GM12874 (cell line): ENCODE data around the gene NOTO.

Source experiments
- CTCF ChIP-seq: IDR thresholded peaks from 2 replicates; pipeline ENCODE4 v1.5.1; 2011; ENCODE audit warnings: low read depth, mild to moderate bottlenecking, control low read depth, low read length, moderate library complexity; ENCODE audit not compliant: insufficient read depth

NOTO gene

GRCh38 chr2:73174941-73175662 lies 27.3 kb upstream of the NOTO start:
- TF ChIP-seq CTCF: no peak

DNA sequence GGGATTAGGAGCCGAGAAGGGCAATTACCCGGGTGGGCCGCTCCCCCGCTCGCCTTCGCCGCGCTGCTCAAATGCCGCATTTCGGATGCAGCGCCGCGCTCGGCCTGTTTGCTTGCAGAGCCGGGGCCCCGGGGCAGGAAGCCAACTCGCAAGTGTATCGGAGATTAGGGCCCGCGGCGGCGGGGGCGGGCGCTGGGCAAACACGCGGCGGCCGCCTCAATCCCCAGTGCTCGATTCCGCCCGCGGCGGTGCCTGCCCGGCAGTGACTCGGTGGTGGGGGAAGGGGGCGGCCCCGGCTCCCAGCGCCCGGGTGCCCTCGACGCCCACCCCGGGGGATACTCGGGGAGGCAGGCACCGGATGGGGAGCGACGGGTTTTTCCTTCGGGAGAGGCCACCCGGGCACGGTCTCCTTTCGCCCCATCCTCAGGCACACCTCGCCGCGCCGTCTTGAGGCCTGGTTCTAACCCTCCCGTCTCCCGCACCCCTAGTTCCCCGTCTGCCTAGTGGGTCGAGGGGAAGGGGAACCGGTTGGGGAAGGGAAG lies 26.6 kb upstream of the NOTO start:
- no peak for TF ChIP-seq CTCF

DNA sequence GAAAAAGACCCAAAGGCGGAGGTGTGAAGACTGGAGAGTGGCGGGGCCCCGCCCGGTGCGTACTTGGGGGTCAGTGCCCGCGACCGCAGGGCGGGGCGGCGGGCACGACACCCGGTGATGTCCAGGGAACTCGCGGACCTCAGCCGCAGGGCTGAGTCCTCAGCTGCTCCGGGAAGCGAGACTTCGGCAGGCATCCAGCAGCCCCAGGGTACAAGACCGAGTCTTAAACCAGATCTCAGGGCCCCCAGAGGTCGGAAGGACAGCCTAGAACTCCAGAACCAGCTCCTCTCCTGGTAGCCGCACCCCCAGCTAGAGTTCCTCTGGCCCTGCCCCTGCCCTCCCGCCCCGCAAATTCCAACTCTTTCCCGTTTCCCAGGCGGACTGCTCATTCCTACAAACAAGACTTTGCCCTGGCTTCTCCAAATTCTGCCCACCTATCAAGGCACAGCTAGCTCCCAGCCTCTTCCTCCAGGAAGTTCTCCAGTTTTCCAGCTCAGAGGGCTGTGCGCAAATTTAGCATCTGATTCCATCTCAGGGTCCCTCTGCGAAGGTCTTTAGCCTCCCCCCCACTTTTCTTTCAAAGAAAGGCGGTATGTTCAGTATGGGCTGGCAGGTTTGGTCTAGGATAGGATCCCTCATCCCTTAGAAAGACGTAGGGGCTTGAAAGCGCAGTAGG lies 26.0 kb upstream of the NOTO start:
- no peak for TF ChIP-seq CTCF

DNA sequence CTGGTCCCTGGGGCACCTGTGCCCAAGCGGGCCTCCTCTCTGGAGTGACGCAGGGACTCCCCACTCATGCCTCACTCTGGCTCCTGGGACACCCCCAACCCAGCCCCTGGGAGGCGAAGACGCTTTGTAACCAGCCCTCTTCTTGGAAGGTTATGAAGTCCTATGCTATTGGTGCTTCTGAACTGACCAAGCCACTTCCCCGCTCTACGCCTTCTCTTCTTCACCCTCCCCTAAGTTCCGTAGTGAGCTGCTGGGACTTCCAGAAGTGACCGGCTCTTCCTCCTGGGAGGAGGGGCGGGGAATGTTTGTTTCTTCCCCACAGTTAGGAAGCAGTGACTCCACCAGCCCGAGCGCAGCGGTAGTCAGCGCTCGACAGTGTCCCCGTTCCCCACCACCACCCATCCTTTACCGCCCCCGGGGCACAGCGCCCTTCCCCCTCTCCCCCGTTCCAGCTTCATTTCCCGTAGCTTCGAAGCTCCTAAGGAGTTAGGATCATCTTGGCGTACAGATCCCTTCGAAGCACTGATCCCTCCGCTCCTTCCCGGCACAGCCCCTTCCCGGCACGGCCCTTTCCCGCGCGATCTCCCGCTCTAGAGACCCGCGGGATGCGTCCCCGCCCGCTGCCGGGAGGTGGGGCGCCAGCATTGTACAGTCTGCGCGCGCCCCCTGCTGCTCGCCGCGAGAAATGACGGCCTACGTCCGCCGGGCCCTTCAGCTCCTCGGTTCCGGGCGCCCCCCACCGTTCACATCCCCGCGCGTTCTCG lies 25.3 kb upstream of the NOTO start:
- peak; percentile 98 for TF ChIP-seq CTCF

DNA sequence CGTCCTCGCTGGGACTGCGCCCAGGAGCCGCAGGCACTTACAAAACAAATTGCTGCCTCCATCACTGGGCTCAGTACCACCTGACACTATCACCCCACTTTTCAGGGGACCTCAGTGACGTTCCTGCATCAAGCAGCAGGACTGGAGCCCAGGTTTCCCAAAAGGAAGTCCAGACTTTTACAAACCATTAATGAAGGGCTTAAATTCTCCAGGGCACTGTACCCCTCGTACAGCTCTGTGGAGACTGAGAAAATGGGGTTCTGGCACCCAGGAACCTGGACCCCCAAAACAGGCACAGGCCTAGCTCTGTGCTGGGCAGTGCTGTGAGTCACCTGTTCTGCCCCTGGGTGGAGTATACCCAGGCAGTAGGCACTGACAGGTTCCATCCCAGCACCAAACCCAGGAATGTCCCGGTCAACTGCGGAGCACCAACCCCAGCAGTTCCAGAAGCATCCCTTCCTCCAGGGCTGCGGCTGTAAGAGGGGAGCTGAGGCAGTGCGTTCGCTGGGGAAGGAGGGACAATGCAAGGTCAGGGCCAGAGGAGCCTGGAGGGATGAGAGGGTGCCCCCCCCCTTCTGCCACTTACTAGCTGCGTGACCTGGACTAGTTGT lies 24.6 kb upstream of the NOTO start:
- no peak for TF ChIP-seq CTCF

DNA sequence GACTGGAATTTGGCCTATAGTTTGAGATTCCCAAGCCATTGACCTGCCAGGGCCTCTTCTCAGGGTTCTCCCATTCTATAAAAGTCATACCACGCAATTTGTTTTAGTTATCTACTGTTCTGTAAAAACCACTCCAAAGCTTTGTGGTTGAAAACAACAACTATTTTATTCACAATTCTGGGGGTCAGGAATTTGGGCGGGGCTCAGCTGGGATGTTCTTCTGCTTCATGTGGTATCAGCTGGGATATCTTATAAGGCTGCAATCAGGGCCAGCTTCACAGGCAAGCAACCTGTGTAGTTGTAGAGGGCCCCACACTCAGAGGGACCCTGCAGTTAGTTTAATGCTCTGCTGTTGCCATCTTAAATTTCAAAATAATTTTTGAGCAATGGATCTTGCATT lies 16.4 kb upstream of the NOTO start:
- TF ChIP-seq CTCF: no peak

DNA sequence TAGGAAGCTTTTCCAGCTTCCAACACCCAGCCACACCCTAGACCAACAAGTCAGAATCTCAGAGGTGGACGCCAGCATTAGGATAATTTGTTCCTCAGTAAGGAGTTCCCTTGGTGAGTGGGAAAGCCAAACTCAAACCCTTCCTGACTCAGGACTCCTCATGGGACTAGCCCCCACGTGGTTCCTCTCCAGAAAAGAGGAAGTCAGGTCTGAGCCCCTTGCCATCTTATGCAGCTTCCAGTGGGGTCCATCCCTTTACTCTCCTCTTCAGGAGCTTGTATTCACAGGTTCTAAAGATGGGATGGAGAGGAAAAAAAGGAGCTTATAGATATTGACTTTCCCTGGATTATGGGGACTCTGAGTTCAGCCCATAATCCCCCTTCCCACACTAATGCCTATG lies 14.8 kb upstream of the NOTO start:
- TF ChIP-seq CTCF: no peak
